HG02938 (cell line): Measurements from ENCODE around the gene AADACL4.
"Not testable (repeated sequence)": the region's sequence is repeated elsewhere in the genome, so short reads cannot be mapped to it uniquely, and the experiment has no call there.

Experiments
- ATAC-seq: cut with Tn5 transposase; IDR thresholded peaks from one replicate; pipeline ENCODE4 v1.9.1; 2021; ENCODE audit warnings: mild to moderate bottlenecking, moderate library complexity; ENCODE audit not compliant: unreplicated experiment

AADACL4 gene

DNA sequence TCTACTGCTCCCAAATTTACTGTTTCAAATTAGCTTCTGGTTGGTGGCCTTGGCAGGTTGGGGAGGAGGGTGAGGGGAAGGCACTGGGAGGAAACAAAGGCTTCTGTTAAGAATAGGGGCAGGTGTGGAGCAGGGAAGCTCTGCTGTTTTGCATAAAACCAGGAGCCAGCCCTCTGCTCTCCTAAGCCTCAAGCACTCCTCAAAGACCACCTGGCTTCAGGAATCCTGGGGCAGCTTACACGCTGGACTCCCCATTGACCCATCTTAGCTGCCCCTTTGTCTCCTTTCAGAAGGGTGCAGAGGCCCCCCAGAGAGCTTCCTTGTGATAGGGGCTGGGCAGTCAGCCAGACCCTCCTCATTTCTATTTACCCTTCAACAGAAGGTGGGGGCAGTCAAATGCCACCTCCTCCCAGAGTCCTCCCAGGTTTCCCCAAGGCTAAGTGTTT, 14.4 kb upstream of the AADACL4 start:
- ATAC-seq, result no peak

- no peak for ATAC-seq
These were observed 13.7 kb upstream of the AADACL4 start for GRCh38 chr1:12629985-12630760.

DNA sequence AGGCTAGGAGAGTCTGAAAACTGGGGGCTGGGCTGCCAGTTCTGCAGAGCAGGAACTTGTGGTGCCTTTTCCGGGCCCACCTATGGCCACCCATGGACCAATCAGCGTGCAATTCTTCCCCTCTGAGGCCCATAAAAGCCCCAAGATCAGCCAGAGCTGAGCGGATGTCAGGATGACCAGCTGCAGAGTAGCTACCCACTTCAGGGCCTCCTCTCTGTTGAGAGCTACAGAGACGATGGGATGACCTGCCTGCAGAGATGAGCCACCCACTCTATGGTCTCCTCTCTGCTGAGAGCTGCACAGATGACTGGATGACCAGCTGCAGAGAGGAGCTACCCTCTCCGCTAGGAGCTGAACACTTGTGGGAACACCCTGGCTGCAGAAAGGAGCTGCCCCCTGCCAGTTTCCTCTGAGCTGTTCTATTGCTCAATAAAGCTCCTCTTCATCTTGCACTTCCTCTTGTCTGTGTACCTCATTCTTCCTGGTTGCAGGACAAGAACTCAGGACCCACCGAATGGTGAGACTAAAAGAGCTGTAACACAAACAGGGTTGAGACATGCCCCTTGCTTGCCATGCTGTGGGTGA, 12.8 kb upstream of the AADACL4 start:
- no peak for ATAC-seq

- ATAC-seq, result no peak
These were observed 12.3 kb upstream of the AADACL4 start for GRCh38 chr1:12631571-12631970.

DNA sequence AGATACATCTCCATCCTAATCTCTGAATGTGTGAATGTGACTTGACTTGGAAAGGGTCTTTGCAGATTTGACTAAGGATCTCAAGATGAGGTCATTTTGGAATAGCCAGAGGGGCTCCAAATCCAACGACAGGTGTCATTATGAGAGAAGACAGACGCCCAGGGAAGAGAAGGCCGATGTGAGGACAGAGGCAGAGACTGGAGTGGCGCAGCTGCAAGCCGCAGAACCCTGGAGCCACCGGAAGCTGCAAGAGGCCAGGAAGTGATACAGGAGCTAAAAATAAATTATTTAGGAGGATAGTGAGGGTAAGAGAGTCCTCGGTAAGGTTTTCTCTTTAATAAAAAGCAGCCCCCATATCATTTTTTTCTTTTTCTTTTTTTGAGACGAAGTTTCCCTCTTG, 9.7 kb upstream of the AADACL4 start:
- no peak for ATAC-seq

GRCh38 chr1:12634696-12635202, 9.1 kb upstream of the AADACL4 start:
- no peak for ATAC-seq

DNA sequence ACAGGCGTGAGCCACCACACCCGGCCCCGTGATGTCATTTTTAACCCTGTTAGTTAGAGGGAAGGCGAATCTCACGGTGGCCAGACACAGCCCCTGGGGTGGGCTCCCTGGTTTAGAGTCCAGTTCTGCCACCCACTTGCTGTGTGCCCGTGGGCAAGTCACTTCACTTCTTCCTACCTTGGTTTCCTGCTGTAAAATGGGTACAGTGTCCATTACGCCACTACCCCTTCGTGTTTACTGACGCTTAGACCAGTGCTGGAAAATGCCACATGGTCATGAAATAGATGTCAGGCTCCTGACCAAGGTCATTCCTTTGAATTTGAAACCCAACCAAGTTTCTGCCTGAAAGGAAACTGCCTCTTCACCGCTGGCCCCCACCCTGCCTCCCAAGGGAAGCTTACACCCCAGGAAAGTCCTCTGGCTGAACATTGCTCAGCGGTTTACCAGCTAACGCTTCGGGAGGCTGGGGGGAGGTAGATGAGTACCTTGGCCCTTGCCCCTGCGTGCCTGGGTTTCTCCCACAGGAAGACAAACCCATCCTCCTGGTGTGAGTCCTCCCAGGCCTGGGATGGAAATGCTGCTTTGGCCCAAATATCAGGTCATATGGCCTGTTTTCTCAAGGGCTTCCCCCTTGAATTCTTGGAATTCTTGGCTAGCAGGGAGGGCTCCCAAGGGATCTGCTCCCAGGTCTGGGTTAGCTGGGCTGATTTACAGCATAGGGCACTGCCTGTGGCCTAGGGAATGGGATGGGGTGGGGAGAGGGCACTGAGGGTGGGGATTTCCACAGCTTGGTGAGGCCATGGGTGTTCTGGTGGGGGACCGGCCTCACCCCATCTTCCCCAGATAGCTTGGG, 7.6 kb upstream of the AADACL4 start:
- no peak for ATAC-seq

- ATAC-seq, result no peak
These were observed 6.2 kb upstream of the AADACL4 start for GRCh38 chr1:12637693-12638092.

DNA sequence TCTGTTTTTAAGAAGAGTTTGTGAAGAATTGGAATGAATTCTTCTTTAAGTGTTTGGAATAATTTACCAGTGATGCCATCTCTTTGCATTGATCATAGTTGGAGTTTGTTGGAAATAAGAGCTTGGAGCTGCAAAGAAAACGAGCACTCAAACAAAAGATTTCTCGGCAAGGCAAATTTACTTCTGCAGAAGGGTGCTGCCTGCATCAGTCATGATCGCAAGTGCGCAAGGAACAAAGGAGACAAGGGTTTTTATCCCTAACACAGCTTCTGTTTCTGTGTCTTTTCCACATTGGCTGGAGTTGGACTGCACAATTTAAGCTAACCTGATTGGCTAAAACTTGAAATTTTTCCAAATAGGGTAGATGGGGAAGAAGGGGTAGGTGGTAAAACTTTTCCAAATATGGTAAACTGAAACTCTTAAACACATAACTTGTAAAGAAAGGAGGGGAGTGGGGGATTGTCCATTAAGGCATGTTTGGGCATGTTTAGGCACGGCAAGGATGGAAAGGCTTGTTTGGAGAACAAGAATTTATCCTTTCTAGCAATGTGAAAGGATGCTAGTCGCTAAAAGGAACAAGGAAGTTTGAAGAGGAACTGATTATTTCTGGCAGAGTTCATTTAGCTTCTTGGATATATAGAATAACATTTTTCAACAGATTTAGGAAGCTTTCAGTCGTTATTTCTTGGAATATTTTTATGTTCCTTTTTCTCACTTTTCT, 3.5 kb upstream of the AADACL4 start:
- no peak for ATAC-seq

DNA sequence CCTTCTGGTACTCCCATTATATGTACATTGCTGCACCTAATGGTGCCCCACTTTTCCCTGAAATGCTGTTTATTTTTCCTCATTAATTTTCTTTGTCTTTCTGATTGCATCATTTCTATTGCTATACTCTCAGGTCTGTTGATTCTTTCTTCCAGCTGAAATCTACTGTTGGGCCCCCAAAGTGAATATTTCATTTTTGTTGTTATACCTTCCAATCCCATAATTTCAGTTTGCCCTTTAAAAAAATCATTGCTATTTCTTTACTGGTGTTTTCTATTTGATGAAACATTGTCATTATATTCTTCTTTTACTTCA, 3.0 kb upstream of the AADACL4 start:
- no peak for ATAC-seq

DNA sequence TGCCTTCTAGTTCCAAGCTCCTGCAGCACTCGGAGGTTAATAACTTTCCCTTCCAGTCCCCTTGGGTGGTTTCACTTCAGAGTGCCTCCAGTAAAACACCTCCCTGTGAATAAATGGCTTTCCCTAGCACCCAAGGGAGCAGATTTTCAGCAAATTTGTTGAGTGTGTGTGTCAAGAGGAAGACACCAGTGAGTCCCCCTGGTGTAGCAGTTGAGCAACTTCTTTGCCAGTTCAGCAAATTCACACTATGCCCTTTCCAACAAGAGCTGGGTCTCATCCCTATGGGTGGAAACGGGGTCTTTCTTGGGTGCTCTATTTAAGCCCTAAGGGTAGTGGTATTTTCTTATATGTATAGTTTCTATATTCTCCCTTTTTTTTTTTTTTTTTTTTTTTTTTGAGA, 806 bp upstream of the AADACL4 start:
- ATAC-seq, result no peak

GRCh38 chr1:12644237-12644636, 352 bp downstream of the AADACL4 start:
- no peak for ATAC-seq

GRCh38 chr1:12644829-12645228, 944 bp downstream of the AADACL4 start:
- ATAC-seq, result no peak

DNA sequence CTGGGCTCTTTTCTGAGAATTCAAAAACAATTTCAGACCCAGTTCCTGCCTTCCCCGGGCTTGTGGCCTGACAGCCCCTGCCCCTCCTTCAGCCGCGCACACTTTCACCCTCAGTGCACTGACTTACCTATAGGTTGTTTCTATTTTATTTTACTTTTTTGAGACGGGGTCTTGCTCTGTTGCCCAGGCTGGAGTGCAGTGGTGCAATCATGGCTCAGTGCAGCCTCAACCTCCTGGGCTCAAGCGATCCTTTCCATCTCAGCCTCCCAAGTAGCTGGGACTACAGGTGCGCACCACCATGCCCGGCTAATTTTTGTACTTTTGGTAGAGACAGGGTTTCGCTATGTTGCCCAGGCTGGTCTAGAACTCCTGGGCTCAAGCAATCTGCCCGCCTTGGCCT, 1.5 kb downstream of the AADACL4 start:
- not testable (repeated sequence) for ATAC-seq

- no peak for ATAC-seq
These were observed 4.9 kb downstream of the AADACL4 start for GRCh38 chr1:12648741-12649140.

- no peak for ATAC-seq
These were observed 6.1 kb downstream of the AADACL4 start for GRCh38 chr1:12649971-12650421.

DNA sequence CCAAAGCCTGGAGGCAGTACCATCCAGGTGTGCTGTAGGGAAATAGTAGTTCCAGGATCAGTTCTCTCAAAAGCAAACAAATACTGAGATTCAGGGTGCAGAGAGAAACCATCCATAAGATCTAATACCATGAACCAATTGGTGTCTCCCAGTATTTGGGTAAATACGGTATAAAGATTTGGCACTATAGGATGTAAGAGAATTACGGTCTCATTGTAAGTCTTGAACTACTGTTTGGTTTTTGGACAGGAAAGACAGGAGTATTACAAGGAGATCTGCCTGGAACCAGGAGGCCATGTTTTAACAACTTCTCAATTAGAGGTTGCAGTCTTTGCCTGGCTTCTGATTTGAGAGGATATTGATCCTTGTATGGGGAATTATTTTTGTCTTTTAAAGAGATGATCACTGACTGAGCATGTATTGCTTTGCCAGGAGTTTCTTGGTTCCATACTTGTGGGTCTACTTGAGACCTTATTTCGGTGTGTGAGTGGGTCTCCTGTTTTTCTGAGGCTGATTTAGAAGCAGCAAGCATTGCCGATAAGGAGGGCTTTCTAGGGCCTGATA, 10.2 kb downstream of the AADACL4 start:
- ATAC-seq, result no peak

DNA sequence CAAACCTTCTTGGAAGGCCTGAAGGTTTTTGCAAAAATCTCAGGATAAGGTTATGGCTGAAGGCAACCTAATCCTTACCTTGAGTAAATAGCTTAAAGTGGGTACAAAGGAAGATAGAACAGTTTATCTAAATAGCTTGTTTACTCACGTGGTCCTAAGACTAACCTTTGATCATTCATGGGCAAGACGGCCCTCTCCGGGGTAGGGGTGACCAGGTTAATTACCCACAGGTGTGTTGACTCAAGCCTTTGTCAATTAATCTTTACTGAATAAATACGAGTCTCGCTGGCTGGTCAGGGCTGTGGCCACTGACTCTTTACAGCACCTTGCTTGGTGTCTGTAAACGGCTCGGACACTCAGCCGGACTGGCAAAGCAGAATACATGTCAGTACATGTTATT, 10.8 kb downstream of the AADACL4 start:
- ATAC-seq, result no peak

DNA sequence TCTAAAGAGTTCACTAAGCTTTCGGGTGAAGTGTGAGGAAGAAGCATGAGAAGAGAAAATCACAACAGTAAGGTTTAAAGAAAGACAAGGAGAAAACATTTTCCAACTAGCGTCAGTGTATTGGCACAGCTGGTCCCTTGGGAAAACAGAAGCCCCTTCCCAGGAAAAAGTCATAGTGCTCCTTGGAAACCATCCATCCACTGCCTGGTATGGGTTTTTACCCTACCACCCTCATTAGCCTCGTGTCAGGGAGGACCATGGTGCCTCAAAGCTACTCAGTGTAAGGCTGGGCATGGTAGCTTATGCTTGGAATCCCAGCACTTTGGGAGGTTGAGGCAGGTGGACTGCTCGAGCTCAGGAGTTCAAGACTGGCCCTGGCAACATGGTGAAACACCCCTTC, 12.7 kb downstream of the AADACL4 start:
- no peak for ATAC-seq

GRCh38 chr1:12657060-12657884, 13.4 kb downstream of the AADACL4 start:
- no peak for ATAC-seq
